ENCODE data around the gene MS4A6E. TPM values are rescaled to one million over a fixed set of nuclear protein-coding genes. Genes with fewer than 3 reads are reported as not detected.
"Not testable (repeated sequence)": the region's sequence is repeated elsewhere in the genome, so short reads cannot be mapped to it uniquely, and the experiment has no call there.

The MS4A6E gene
- polyA plus RNA-seq, 3 donors = not detected

GRCh38 chr11:60363542-60364470 lies 36.8 kb downstream of the MS4A6E start:
- Histone ChIP-seq H3K9me3 (replicated peaks in 1 of 2; ENCODE audit: control insufficient read depth in 1 of 2, insufficient read depth in 1 of 2, low read length in 2 of 2) (peaks cover 26 to 27% of the 10 kb centered on the region in 2 donors), H3K27ac (ENCODE audit: low read depth in 1 of 2, low read length in 2 of 2) (peak overlapping the region; percentile 91 to 97), H3K4me2 (replicated peaks; ENCODE audit: extremely low read depth, low read length, poor library complexity, severe bottlenecking) (peak overlapping the region; percentile 68), H3K79me2 (ENCODE audit: insufficient read depth, low read length) (no peaks in the 10 kb centered on the region), H3K27me3 (ENCODE audit: control insufficient read depth in 2 of 2, insufficient read depth in 2 of 2, low read length in 2 of 2) (no peaks in the 10 kb centered on the region), H3K9ac (ENCODE audit: insufficient read depth, low read length, poor library complexity, severe bottlenecking) (peak overlapping the region; percentile 75), H2AFZ (ENCODE audit: insufficient read depth, low read depth, low read length, poor library complexity, severe bottlenecking) (peak overlapping the region; percentile 60), H3K36me3 (replicated peaks in 1 of 2; ENCODE audit: control insufficient read depth in 1 of 2, insufficient read depth in 2 of 2, low read length in 2 of 2) (peaks cover 0 to 4% of the 10 kb centered on the region in 2 donors), H3K4me1 (ENCODE audit: control insufficient read depth in 1 of 2, insufficient read depth in 2 of 2, low read length in 2 of 2) (peaks cover 55 to 62% of the 10 kb centered on the region in 2 donors), H3K4me3 (replicated peaks in 1 of 3; ENCODE audit: low read depth in 2 of 3, low read length in 3 of 3) (peak overlapping the region; percentile 29 to 69 (median 44)), H4K20me1 (ENCODE audit: insufficient read depth, low read length) (no peaks in the 10 kb centered on the region)
- peaks cover 0 to 2% (median 0%) of the 10 kb centered on the region in 3 donors for H3K27me3 Mint-ChIP-seq (ENCODE audit: low read depth in 3 of 3)
- intact Hi-C loops (cut with micrococcal nuclease) = loop anchor here (2.0 to 5.0 kb wide), 3 partner anchors 13 to 118 kb away; partner anchors contain the start of gene MS4A14 (in 2 of the 2)
- peak overlapping the region; percentile 68 to 85 for H3K4me3 Mint-ChIP-seq
- peaks cover 4 to 17% of the 10 kb centered on the region in 2 donors for H3K36me3 Mint-ChIP-seq
- peak; percentile 83 for TF ChIP-seq CTCF (IDR thresholded peaks at IDR 0.05)
- DNase-seq = peak; percentile 81 to 92 (median 83)
- peaks cover 53% of the 10 kb centered on the region for H3K4me1 Mint-ChIP-seq
- no CpG with 5 or more reads among the region's 7 CpGs for WGBS (ENCODE audit: insufficient coverage)
- H3K27ac Mint-ChIP-seq = peak overlapping the region; percentile 96 to 100 (median 98)
- H3K9me3 Mint-ChIP-seq = peaks cover 15 to 44% (median 31%) of the 10 kb centered on the region in 7 donors

- H3K79me2 ChIP-seq (ENCODE audit: insufficient read depth, low read length); intact Hi-C loops (cut with micrococcal nuclease); H3K27me3 ChIP-seq (ENCODE audit: control insufficient read depth in 2 of 2, insufficient read depth in 2 of 2, low read length in 2 of 2); DNase-seq; H2AFZ ChIP-seq (ENCODE audit: insufficient read depth, low read depth, low read length, poor library complexity, severe bottlenecking); H3K4me3 ChIP-seq (replicated peaks in 1 of 3; ENCODE audit: low read depth in 2 of 3, low read length in 3 of 3); H3K4me3 Mint-ChIP-seq; H3K27me3 Mint-ChIP-seq (ENCODE audit: low read depth in 3 of 3); H3K36me3 ChIP-seq (replicated peaks in 1 of 2; ENCODE audit: control insufficient read depth in 1 of 2, insufficient read depth in 2 of 2, low read length in 2 of 2); H3K4me2 ChIP-seq (replicated peaks; ENCODE audit: extremely low read depth, low read length, poor library complexity, severe bottlenecking); H3K9ac ChIP-seq (ENCODE audit: insufficient read depth, low read length, poor library complexity, severe bottlenecking); H4K20me1 ChIP-seq (ENCODE audit: insufficient read depth, low read length): not testable (repeated sequence)
- H3K36me3 Mint-ChIP-seq = peaks cover 7 to 17% of the 10 kb centered on the region in 2 donors
- Histone ChIP-seq H3K4me1 (ENCODE audit: control insufficient read depth in 1 of 2, insufficient read depth in 2 of 2, low read length in 2 of 2) (peaks cover 68 to 73% of the 10 kb centered on the region in 2 donors), H3K9me3 (replicated peaks in 1 of 2; ENCODE audit: control insufficient read depth in 1 of 2, insufficient read depth in 1 of 2, low read length in 2 of 2) (peaks cover 15% of the 10 kb centered on the region in 2 donors), H3K27ac (ENCODE audit: low read depth in 1 of 2, low read length in 2 of 2) (peak overlapping the region; percentile 49 to 89)
- WGBS (ENCODE audit: insufficient coverage) = 98% methylated on average over 6 of the region's 15 CpGs
- peak overlapping the region; percentile 76 to 100 (median 98) for H3K27ac Mint-ChIP-seq
- peaks cover 65% of the 10 kb centered on the region for H3K4me1 Mint-ChIP-seq
- H3K9me3 Mint-ChIP-seq = peaks cover 10 to 28% (median 20%) of the 10 kb centered on the region in 7 donors
These were observed 39.3 kb downstream of the MS4A6E start for GRCh38 chr11:60366262-60366904.

Measured in CD14-positive monocyte (primary cell).